Prostate gland (tissue), 2 donors: ENCODE results near the gene SIX3. TPM values are rescaled to one million over a fixed set of nuclear protein-coding genes. Genes with fewer than 3 reads are reported as not detected.

ENCODE experiments used
- DNase-seq: peaks from one replicate; pipeline ENCODE4 v3.0.0-alpha.2; 2019; ENCODE audit warnings: low spot score
- H3K27ac ChIP-seq, 2 donors: fragments of 200-600 bp; sonication (generic); 2 replicates each; pipeline ENCODE4 v1.5.1; 2017 to 2019
- H3K27me3 ChIP-seq: fragments of 200-600 bp; sonication (generic); replicated peaks from 2 replicates; pipeline ENCODE4 v1.5.1; 2019; ENCODE audit not compliant: insufficient read depth
- H3K36me3 ChIP-seq, 2 donors: fragments of 200-600 bp; sonication (generic); 1 replicate in 1 of 2; 2 replicates in 1 of 2; pipeline versions ENCODE4 v1.5.1 to v1.8.1; 2017 to 2019
- H3K4me1 ChIP-seq: fragments of 200-600 bp; sonication (generic); replicated peaks from 2 replicates; pipeline ENCODE4 v1.5.1; 2019
- H3K4me3 ChIP-seq, 2 donors: fragments of 200-600 bp; sonication (generic); 2 replicates each; pipeline ENCODE4 v1.5.1; 2017 to 2019
- H3K9me3 ChIP-seq: fragments of 200-600 bp; sonication (generic); 2 replicates; pipeline ENCODE4 v1.5.1; 2017
- CTCF ChIP-seq, 4 experiments: fragments of 200-600 bp in 2 of 4; fragments of 450-650 bp in 2 of 4; sonication (generic) in 2 of 4; IDR thresholded peaks; 1 replicate in 3 of 4; 2 replicates in 1 of 4; pipeline ENCODE4 v1.5.1; 2016 to 2019; ENCODE audit warnings: antibody characterized with exemption in 4 of 4, mild to moderate bottlenecking in 2 of 4, moderate library complexity in 2 of 4
- POLR2A ChIP-seq: fragments of 450-650 bp; IDR thresholded peaks from one replicate; pipeline ENCODE4 v1.6.1; 2016; ENCODE audit warnings: antibody characterized with exemption, mild to moderate bottlenecking
- POLR2AphosphoS5 ChIP-seq: sonication (generic); formaldehyde crosslinking; IDR thresholded peaks from one replicate; pipeline ENCODE4 v1.6.1; 2017; ENCODE audit warnings: antibody characterized with exemption
- WGBS: methylation state at CpG from one replicate; pipeline ENCODE4 v1.1.5; 2018; 5-methylcytosine and 5-hydroxymethylcytosine counted together
- intact Hi-C: fragments of 100-400 bp; cut with DNase I; formaldehyde crosslinking; loops from one replicate; pipeline ENCODE4 v1.14.2; 2022
- total RNA-seq, 2 donors: library from RNA; depleted of rRNA; stranded (reverse); fragments of >200 nt; gene quantifications; one replicate each; pipeline ENCODE4 v1.1.0, GENCODE V29; 2016

Gene SIX3
- total RNA-seq, 2 donors from 2014 or later: not detected

GRCh38 chr2:44929735-44930273, 11.7 kb upstream of the SIX3 start:
- intact Hi-C loops: no loop called here
- Histone ChIP-seq H3K36me3 (no peaks in the 10 kb centered on the region), H3K9me3 (no peaks in the 10 kb centered on the region), H3K27ac (no peak overlapping the region), H3K4me1 (peaks cover 3% of the 10 kb centered on the region), H3K27me3 (peaks cover 66% of the 10 kb centered on the region), H3K4me3 (no peak overlapping the region)
- WGBS: 11% methylated on average over 32 of the region's 32 CpGs
- no peak for DNase-seq
- no peak for TF ChIP-seq POLR2AphosphoS5
- no peak for TF ChIP-seq POLR2A
- no peak for TF ChIP-seq CTCF (IDR thresholded peaks at IDR 0.05)

- no peaks in the 10 kb centered on the region for H3K36me3 ChIP-seq
- no peaks in the 10 kb centered on the region for H3K9me3 ChIP-seq
- DNase-seq: no peak
- H3K4me1 ChIP-seq: peaks cover 3% of the 10 kb centered on the region
- no peak overlapping the region for H3K4me3 ChIP-seq
- intact Hi-C loops: no loop called here
- 14% methylated on average over 28 of the region's 28 CpGs for WGBS
- TF ChIP-seq CTCF (IDR thresholded peaks at IDR 0.05): no peak
- TF ChIP-seq POLR2AphosphoS5: no peak
- no peak for TF ChIP-seq POLR2A
- peaks cover 73% of the 10 kb centered on the region for H3K27me3 ChIP-seq
- H3K27ac ChIP-seq: no peak overlapping the region
These were observed 11.0 kb upstream of the SIX3 start for GRCh38 chr2:44930274-44931197.

- H3K27me3 ChIP-seq: peaks cover 76% of the 10 kb centered on the region
- H3K4me1 ChIP-seq: peaks cover 3% of the 10 kb centered on the region
- 64% methylated on average over 10 of the region's 10 CpGs for WGBS
- H3K4me3 ChIP-seq: no peak overlapping the region
- DNase-seq: no peak
- no peak for TF ChIP-seq POLR2A
- no peak for TF ChIP-seq POLR2AphosphoS5
- no peak for TF ChIP-seq CTCF (IDR thresholded peaks at IDR 0.05)
- H3K27ac ChIP-seq: no peak overlapping the region
- H3K36me3 ChIP-seq: no peaks in the 10 kb centered on the region
- intact Hi-C loops: no loop called here
- H3K9me3 ChIP-seq: no peaks in the 10 kb centered on the region
These were observed 10.2 kb upstream of the SIX3 start for GRCh38 chr2:44931198-44931780.

GRCh38 chr2:44932079-44932478, 9.4 kb upstream of the SIX3 start:
- 52% methylated on average over 12 of the region's 12 CpGs for WGBS
- intact Hi-C loops: no loop called here
- Histone ChIP-seq H3K36me3 (no peaks in the 10 kb centered on the region), H3K4me3 (no peak overlapping the region), H3K27ac (no peak overlapping the region), H3K9me3 (no peaks in the 10 kb centered on the region), H3K27me3 (peaks cover 74% of the 10 kb centered on the region), H3K4me1 (peaks cover 3% of the 10 kb centered on the region)
- TF ChIP-seq POLR2A (no peak), CTCF (IDR thresholded peaks at IDR 0.05) (no peak), POLR2AphosphoS5 (no peak)
- DNase-seq: no peak
